SK-N-MC (cell line): ENCODE data around the gene RPL10A.

Experiments
- DNase-seq: peaks from one replicate; pipeline ENCODE4 v3.0.0-alpha.2; 2011; ENCODE audit warnings: low read depth, low spot score
- H3K27ac ChIP-seq: fragments of 200-600 bp; sonication (generic); 2 replicates; pipeline ENCODE4 v1.5.1; 2016; ENCODE audit warnings: mixed run types
- H3K36me3 ChIP-seq: fragments of 200-600 bp; sonication (generic); 2 replicates; pipeline ENCODE4 v1.6.1; 2017; ENCODE audit warnings: antibody characterized with exemption, low read length, mixed read lengths; ENCODE audit not compliant: insufficient read depth
- H3K4me3 ChIP-seq: fragments of 200-600 bp; sonication (generic); 2 replicates; pipeline ENCODE4 v1.5.1; 2016
- H3K9ac ChIP-seq: fragments of 200-600 bp; sonication (generic); 2 replicates; pipeline ENCODE4 v1.8.0; 2017; ENCODE audit warnings: mixed run types, mixed read lengths; ENCODE audit not compliant: insufficient read length
- H3K9me3 ChIP-seq: fragments of 200-600 bp; sonication (generic); 2 replicates; pipeline ENCODE4 v1.6.1; 2017; ENCODE audit warnings: low read depth, mild to moderate bottlenecking, antibody characterized with exemption, low read length, moderate library complexity, mixed read lengths
- EZH2 ChIP-seq: fragments of 200-600 bp; sonication (generic); IDR thresholded peaks from one replicate; pipeline ENCODE4 v1.6.1; 2017; ENCODE audit warnings: antibody characterized with exemption
- FOXP2 ChIP-seq: optimal IDR thresholded peaks from 2 replicates; pipeline ENCODE3; 2011; ENCODE audit warnings: mild to moderate bottlenecking, moderate library complexity; ENCODE audit not compliant: insufficient read depth; ENCODE audit errors: extremely low read length, control extremely low read depth
- POLR2AphosphoS5 ChIP-seq: IDR thresholded peaks from 2 replicates; pipeline ENCODE4 v1.6.1; 2012; ENCODE audit warnings: mild to moderate bottlenecking, low read depth, low read length, borderline replicate concordance

Gene RPL10A

GRCh38 chr6:35501784-35502183 lies 33.6 kb downstream of the RPL10A start:
- Histone ChIP-seq H3K27ac (no peak overlapping the region), H3K4me3 (no peak overlapping the region), H3K9me3 (no peaks in the 10 kb centered on the region), H3K36me3 (no peaks in the 10 kb centered on the region), H3K9ac (no peak overlapping the region)
- no peak for TF ChIP-seq POLR2AphosphoS5
- no peak for TF ChIP-seq FOXP2
- no peak for TF ChIP-seq EZH2
- no peak for DNase-seq

GRCh38 chr6:35503534-35503933 lies 35.3 kb downstream of the RPL10A start:
- H3K4me3 ChIP-seq, result no peak overlapping the region
- no peak overlapping the region for H3K27ac ChIP-seq
- no peak for DNase-seq
- H3K9ac ChIP-seq, result no peak overlapping the region
- no peaks in the 10 kb centered on the region for H3K9me3 ChIP-seq
- TF ChIP-seq EZH2 (no peak), POLR2AphosphoS5 (no peak), FOXP2 (no peak)
- H3K36me3 ChIP-seq, result no peaks in the 10 kb centered on the region

GRCh38 chr6:35505999-35506412 lies 37.8 kb downstream of the RPL10A start:
- Histone ChIP-seq H3K36me3 (no peaks in the 10 kb centered on the region), H3K4me3 (no peak overlapping the region), H3K9ac (no peak overlapping the region), H3K27ac (no peak overlapping the region), H3K9me3 (no peaks in the 10 kb centered on the region)
- TF ChIP-seq FOXP2, result no peak
- TF ChIP-seq EZH2, result no peak
- TF ChIP-seq POLR2AphosphoS5, result no peak
- DNase-seq, result no peak

- H3K36me3 ChIP-seq, result no peaks in the 10 kb centered on the region
- TF ChIP-seq EZH2, result no peak
- TF ChIP-seq POLR2AphosphoS5, result no peak
- H3K9ac ChIP-seq, result no peak overlapping the region
- H3K27ac ChIP-seq, result no peak overlapping the region
- no peak overlapping the region for H3K4me3 ChIP-seq
- DNase-seq, result no peak
- H3K9me3 ChIP-seq, result no peaks in the 10 kb centered on the region
Measured at GRCh38 chr6:35506536-35506935, 38.3 kb downstream of the RPL10A start.

- no peak for DNase-seq
- no peak for TF ChIP-seq POLR2AphosphoS5
- TF ChIP-seq EZH2, result no peak
- TF ChIP-seq FOXP2, result no peak
Measured at GRCh38 chr6:35507221-35507620, 39.0 kb downstream of the RPL10A start.

GRCh38 chr6:35508027-35508426 lies 39.8 kb downstream of the RPL10A start:
- Histone ChIP-seq H3K9me3 (no peaks in the 10 kb centered on the region), H3K27ac (no peak overlapping the region), H3K9ac (no peak overlapping the region), H3K4me3 (no peak overlapping the region), H3K36me3 (no peaks in the 10 kb centered on the region)
- no peak for DNase-seq
- no peak for TF ChIP-seq EZH2
- no peak for TF ChIP-seq FOXP2
- TF ChIP-seq POLR2AphosphoS5, result no peak

More at GRCh38 chr6:35507221-35507620, 39.0 kb downstream of the RPL10A start:
- H3K4me3 ChIP-seq, result no peak overlapping the region
- H3K36me3 ChIP-seq, result no peaks in the 10 kb centered on the region
- no peaks in the 10 kb centered on the region for H3K9me3 ChIP-seq
- H3K9ac ChIP-seq, result no peak overlapping the region
- no peak overlapping the region for H3K27ac ChIP-seq

- Histone ChIP-seq H3K36me3 (no peaks in the 10 kb centered on the region), H3K27ac (no peak overlapping the region), H3K9me3 (no peaks in the 10 kb centered on the region), H3K9ac (no peak overlapping the region), H3K4me3 (no peak overlapping the region)
- DNase-seq, result no peak
- TF ChIP-seq POLR2AphosphoS5 (no peak), FOXP2 (no peak), EZH2 (no peak)
Measured at GRCh38 chr6:35508542-35508941, 40.3 kb downstream of the RPL10A start.

- Histone ChIP-seq H3K27ac (no peak overlapping the region), H3K4me3 (no peak overlapping the region), H3K36me3 (no peaks in the 10 kb centered on the region), H3K9ac (no peak overlapping the region), H3K9me3 (no peaks in the 10 kb centered on the region)
- DNase-seq, result no peak
- TF ChIP-seq POLR2AphosphoS5 (no peak), FOXP2 (no peak), EZH2 (no peak)
Measured at GRCh38 chr6:35510916-35511561, 42.8 kb downstream of the RPL10A start.

GRCh38 chr6:35511562-35511941 lies 43.4 kb downstream of the RPL10A start:
- Histone ChIP-seq H3K36me3 (no peaks in the 10 kb centered on the region), H3K4me3 (no peak overlapping the region), H3K27ac (no peak overlapping the region), H3K9me3 (no peaks in the 10 kb centered on the region), H3K9ac (no peak overlapping the region)
- TF ChIP-seq POLR2AphosphoS5, result no peak
- no peak for TF ChIP-seq FOXP2
- no peak for TF ChIP-seq EZH2
- no peak for DNase-seq
